ENCODE data around the gene OR6T1. TPM values are rescaled to one million over a fixed set of nuclear protein-coding genes. Genes with fewer than 3 reads are reported as not detected.

OR6T1 gene
- total RNA-seq, 1 experiment from 2014 or later = not detected

- intact Hi-C loops (cut with micrococcal nuclease; ENCODE audit: unreplicated experiment) = no loop called here
- DNase-seq = no peak
These were observed 19.6 kb downstream of the OR6T1 start for GRCh38 chr11:123924027-123924426.

GRCh38 chr11:123920943-123921342, 22.7 kb downstream of the OR6T1 start:
- Histone ChIP-seq H3K4me2 (no peak overlapping the region), H3K4me3 (no peak overlapping the region), H3K9me2 (ENCODE audit: insufficient read depth) (no peaks in the 10 kb centered on the region), H3K4me1 (replicated peaks; ENCODE audit: insufficient read depth) (no peaks in the 10 kb centered on the region), H3K79me2 (ENCODE audit: low read depth) (no peaks in the 10 kb centered on the region), H3K9me3 (ENCODE audit: insufficient read depth, low read depth) (no peaks in the 10 kb centered on the region), H4K20me1 (ENCODE audit: insufficient read depth) (no peaks in the 10 kb centered on the region; the same call in 1 of the 2 replicates), H3K27me3 (ENCODE audit: insufficient read depth, low read depth) (peaks cover 10% of the 10 kb centered on the region; the same call in 1 of the 2 replicates), H3F3A (ENCODE audit: insufficient read depth, low read depth) (no peaks in the 10 kb centered on the region), H3K27ac (no peak overlapping the region), H2AFZ (no peak overlapping the region), H3K36me3 (ENCODE audit: low read depth) (no peaks in the 10 kb centered on the region)
- ChIA-PET CTCF (no interaction called here), POLR2A (ENCODE audit: unreplicated experiment) (no interaction called here)
- intact Hi-C loops (cut with micrococcal nuclease; ENCODE audit: unreplicated experiment) = no loop called here
- DNase-seq = no peak
- no TSS peak for BruUV-seq (replicated peaks)
- no peak for TF ChIP-seq CTCF (conservative IDR thresholded peaks at IDR 0.05)
- TF ChIP-seq EZH2 (IDR thresholded peaks at IDR 0.05; ENCODE audit: low read depth) = no peak

More at GRCh38 chr11:123924027-123924426, 19.6 kb downstream of the OR6T1 start:
- Histone ChIP-seq H3K79me2 (ENCODE audit: low read depth) (no peaks in the 10 kb centered on the region), H3K36me3 (ENCODE audit: low read depth) (no peaks in the 10 kb centered on the region), H3K4me1 (replicated peaks; ENCODE audit: insufficient read depth) (no peaks in the 10 kb centered on the region), H3K4me2 (no peak overlapping the region), H3K4me3 (no peak overlapping the region), H3K9me3 (ENCODE audit: insufficient read depth, low read depth) (no peaks in the 10 kb centered on the region), H2AFZ (no peak overlapping the region), H3K9me2 (ENCODE audit: insufficient read depth) (no peaks in the 10 kb centered on the region), H3K27ac (no peak overlapping the region), H3K27me3 (ENCODE audit: insufficient read depth, low read depth) (peaks cover 7% of the 10 kb centered on the region; the same call in 1 of the 2 replicates), H3F3A (ENCODE audit: insufficient read depth, low read depth) (no peaks in the 10 kb centered on the region), H4K20me1 (ENCODE audit: insufficient read depth) (no peaks in the 10 kb centered on the region)
- BruUV-seq (replicated peaks) = no TSS peak
- ChIA-PET POLR2A (ENCODE audit: unreplicated experiment) (no interaction called here), CTCF (no interaction called here)
- TF ChIP-seq CTCF (conservative IDR thresholded peaks at IDR 0.05) (no peak), EZH2 (IDR thresholded peaks at IDR 0.05; ENCODE audit: low read depth) (no peak)

- no peak overlapping the region for H3K4me3 ChIP-seq
- H3K4me1 ChIP-seq (replicated peaks; ENCODE audit: insufficient read depth) = no peaks in the 10 kb centered on the region
- H2AFZ ChIP-seq = no peak overlapping the region
- H3F3A ChIP-seq (ENCODE audit: insufficient read depth, low read depth) = no peaks in the 10 kb centered on the region
- intact Hi-C loops (cut with micrococcal nuclease; ENCODE audit: unreplicated experiment) = no loop called here
- no peak for DNase-seq
- no peaks in the 10 kb centered on the region for H3K9me3 ChIP-seq (ENCODE audit: insufficient read depth, low read depth)
- ChIA-PET POLR2A (ENCODE audit: unreplicated experiment) (no interaction called here), CTCF (no interaction called here)
- H3K79me2 ChIP-seq (ENCODE audit: low read depth) = no peaks in the 10 kb centered on the region
- H3K9me2 ChIP-seq (ENCODE audit: insufficient read depth) = no peaks in the 10 kb centered on the region; the same call in 1 of the 2 replicates
- H4K20me1 ChIP-seq (ENCODE audit: insufficient read depth) = no peaks in the 10 kb centered on the region
- H3K4me2 ChIP-seq = no peak overlapping the region
- no peaks in the 10 kb centered on the region for H3K36me3 ChIP-seq (ENCODE audit: low read depth)
- BruUV-seq (replicated peaks) = no TSS peak
- 0 out of 2 replicates have a peak, but pooled peaks cover 12% of the 10 kb centered on the region for H3K27me3 ChIP-seq (ENCODE audit: insufficient read depth, low read depth)
- no peak overlapping the region for H3K27ac ChIP-seq
- TF ChIP-seq CTCF (conservative IDR thresholded peaks at IDR 0.05) = no peak
- TF ChIP-seq EZH2 (IDR thresholded peaks at IDR 0.05; ENCODE audit: low read depth) = no peak
These were observed 37.8 kb downstream of the OR6T1 start for GRCh38 chr11:123905826-123906225.

Measured in PC-9 (cell line).